ENCODE measurements around the gene ZMYND8. TPM values are rescaled to one million over a fixed set of nuclear protein-coding genes. Genes with fewer than 3 reads are reported as not detected.

The ZMYND8 gene
- total RNA-seq, 4 donors from 2014 or later = 41.6 to 79.4 (median 60.7) TPM

- Histone ChIP-seq H3K27me3 (no peaks in the 10 kb centered on the region), H3K36me3 (peaks cover 0 to 8% (median 0%) of the 10 kb centered on the region in 4 donors), H3K4me1 (peaks cover 5 to 23% (median 12%) of the 10 kb centered on the region in 4 donors), H3K9me3 (no peaks in the 10 kb centered on the region), H3K27ac (peak overlapping the region; percentile 19 to 46 (median 32)), H3K4me3 (no peak overlapping the region)
- DNase-seq = no peak
- WGBS, 2 donors (ENCODE audit: low coverage in 1 of 2) = 80 to 87% methylated on average over 7 to 8 of the region's 8 CpGs
- TF ChIP-seq POLR2AphosphoS5 (IDR thresholded peaks at IDR 0.05) (no peak), EP300 (IDR thresholded peaks at IDR 0.05; ENCODE audit: low read depth) (no peak), POLR2A (IDR thresholded peaks at IDR 0.05) (no peak), CTCF (IDR thresholded peaks at IDR 0.05) (no peak)
- intact Hi-C loops (cut with DNase I; ENCODE audit: low total_unique reads) (no loop called here), in situ Hi-C loops (cut with MboI; ENCODE audit: low pct_ligation_motif_present in 1 of 4, low pct_unique_long_range_greater_than_20kb in 1 of 4, low sequenced_read_pairs in 3 of 4) (loop anchor here in 2 of 4 donors (25.0 kb wide), 1 partner anchor 356 kb away; no protein-coding TSS in a partner anchor)
Observed at GRCh38 chr20:47256668-47257236, 99.7 kb downstream of the ZMYND8 start.

GRCh38 chr20:47253872-47254271, 102.6 kb downstream of the ZMYND8 start:
- Histone ChIP-seq H3K27ac (peak overlapping the region in 3 of 4 donors; percentile 1 to 28 (median 27)), H3K4me1 (peaks cover 5 to 23% (median 12%) of the 10 kb centered on the region in 4 donors), H3K9me3 (no peaks in the 10 kb centered on the region), H3K27me3 (no peaks in the 10 kb centered on the region), H3K36me3 (peaks cover 0 to 13% (median under 1%) of the 10 kb centered on the region in 4 donors), H3K4me3 (no peak overlapping the region)
- 72 to 77% methylated on average over 6 of the region's 6 CpGs for WGBS, 2 donors (ENCODE audit: low coverage in 1 of 2)
- in situ Hi-C loops (cut with MboI; ENCODE audit: low pct_ligation_motif_present in 1 of 4, low pct_unique_long_range_greater_than_20kb in 1 of 4, low sequenced_read_pairs in 3 of 4) = loop anchor here in 2 of 4 donors (25.0 kb wide), 1 partner anchor 358 kb away; no protein-coding TSS in a partner anchor
- intact Hi-C loops (cut with DNase I; ENCODE audit: low total_unique reads) = no loop called here
- no peak for TF ChIP-seq POLR2A (IDR thresholded peaks at IDR 0.05)
- TF ChIP-seq CTCF (IDR thresholded peaks at IDR 0.05) = no peak
- no peak for TF ChIP-seq POLR2AphosphoS5 (IDR thresholded peaks at IDR 0.05)
- no peak for TF ChIP-seq EP300 (IDR thresholded peaks at IDR 0.05; ENCODE audit: low read depth)
- no peak for DNase-seq

GRCh38 chr20:47252879-47253307, 103.6 kb downstream of the ZMYND8 start:
- Histone ChIP-seq H3K4me3 (no peak overlapping the region), H3K36me3 (peaks cover 0 to 23% (median 4%) of the 10 kb centered on the region in 4 donors), H3K27ac (peak overlapping the region; percentile 17 to 48 (median 32)), H3K4me1 (peaks cover 5 to 23% (median 12%) of the 10 kb centered on the region in 4 donors), H3K9me3 (no peaks in the 10 kb centered on the region), H3K27me3 (no peaks in the 10 kb centered on the region)
- no peak for DNase-seq
- 50 to 77% methylated on average over 1 to 3 of the region's 3 CpGs for WGBS, 2 donors (ENCODE audit: low coverage in 1 of 2)
- intact Hi-C loops (cut with DNase I; ENCODE audit: low total_unique reads) = no loop called here
- in situ Hi-C loops (cut with MboI; ENCODE audit: low pct_ligation_motif_present in 1 of 4, low pct_unique_long_range_greater_than_20kb in 1 of 4, low sequenced_read_pairs in 3 of 4) = loop anchor here in 2 of 4 donors (25.0 kb wide), 1 partner anchor 359 kb away; no protein-coding TSS in a partner anchor
- TF ChIP-seq CTCF (IDR thresholded peaks at IDR 0.05) = no peak
- TF ChIP-seq EP300 (IDR thresholded peaks at IDR 0.05; ENCODE audit: low read depth) = no peak
- no peak for TF ChIP-seq POLR2A (IDR thresholded peaks at IDR 0.05)
- TF ChIP-seq POLR2AphosphoS5 (IDR thresholded peaks at IDR 0.05) = no peak

GRCh38 chr20:47251154-47252020, 105.1 kb downstream of the ZMYND8 start:
- Histone ChIP-seq H3K36me3 (peaks cover 0 to 33% (median 5%) of the 10 kb centered on the region in 4 donors), H3K4me3 (no peak overlapping the region), H3K27ac (no peak overlapping the region), H3K4me1 (peaks cover 5 to 20% (median 9%) of the 10 kb centered on the region in 4 donors), H3K9me3 (no peaks in the 10 kb centered on the region), H3K27me3 (no peaks in the 10 kb centered on the region)
- TF ChIP-seq EP300 (IDR thresholded peaks at IDR 0.05; ENCODE audit: low read depth) (no peak), POLR2A (IDR thresholded peaks at IDR 0.05) (no peak), POLR2AphosphoS5 (IDR thresholded peaks at IDR 0.05) (no peak), CTCF (IDR thresholded peaks at IDR 0.05) (no peak)
- WGBS, 2 donors (ENCODE audit: low coverage in 1 of 2) = 87 to 93% methylated on average over 13 to 19 of the region's 19 CpGs
- in situ Hi-C loops (cut with MboI; ENCODE audit: low pct_ligation_motif_present in 1 of 4, low pct_unique_long_range_greater_than_20kb in 1 of 4, low sequenced_read_pairs in 3 of 4) (loop anchor here in 2 of 4 donors (25.0 kb wide), 1 partner anchor 361 kb away; no protein-coding TSS in a partner anchor), intact Hi-C loops (cut with DNase I; ENCODE audit: low total_unique reads) (no loop called here)
- DNase-seq = no peak
